ENCODE measurements around the gene SEC14L2. TPM values are rescaled to one million over a fixed set of nuclear protein-coding genes. Genes with fewer than 3 reads are reported as not detected.

Gene SEC14L2
- total and polyA plus RNA-seq, 7 donors, result 2.4 to 12.1 (median 5.5) TPM

DNA sequence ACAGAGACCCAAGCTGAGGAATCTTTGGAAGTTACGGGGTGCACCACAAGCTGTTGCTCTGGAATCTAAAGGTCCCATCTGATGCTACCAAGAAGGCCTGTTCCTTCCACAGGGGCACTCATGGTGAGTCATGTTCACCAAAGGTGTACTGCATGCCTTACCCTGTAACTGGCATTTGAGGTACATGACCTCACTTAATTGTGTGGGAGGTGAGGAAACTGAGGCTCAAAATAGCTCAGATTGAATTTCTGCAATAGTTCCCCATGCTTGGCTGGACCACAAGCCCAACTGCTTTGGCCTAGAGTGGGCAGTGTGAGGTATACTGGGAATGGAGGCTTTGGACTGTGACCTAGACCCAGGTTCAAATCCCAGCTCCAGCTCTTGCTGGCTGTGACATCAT, 37.0 kb downstream of the SEC14L2 start:
- TF ChIP-seq, protein P1, sequence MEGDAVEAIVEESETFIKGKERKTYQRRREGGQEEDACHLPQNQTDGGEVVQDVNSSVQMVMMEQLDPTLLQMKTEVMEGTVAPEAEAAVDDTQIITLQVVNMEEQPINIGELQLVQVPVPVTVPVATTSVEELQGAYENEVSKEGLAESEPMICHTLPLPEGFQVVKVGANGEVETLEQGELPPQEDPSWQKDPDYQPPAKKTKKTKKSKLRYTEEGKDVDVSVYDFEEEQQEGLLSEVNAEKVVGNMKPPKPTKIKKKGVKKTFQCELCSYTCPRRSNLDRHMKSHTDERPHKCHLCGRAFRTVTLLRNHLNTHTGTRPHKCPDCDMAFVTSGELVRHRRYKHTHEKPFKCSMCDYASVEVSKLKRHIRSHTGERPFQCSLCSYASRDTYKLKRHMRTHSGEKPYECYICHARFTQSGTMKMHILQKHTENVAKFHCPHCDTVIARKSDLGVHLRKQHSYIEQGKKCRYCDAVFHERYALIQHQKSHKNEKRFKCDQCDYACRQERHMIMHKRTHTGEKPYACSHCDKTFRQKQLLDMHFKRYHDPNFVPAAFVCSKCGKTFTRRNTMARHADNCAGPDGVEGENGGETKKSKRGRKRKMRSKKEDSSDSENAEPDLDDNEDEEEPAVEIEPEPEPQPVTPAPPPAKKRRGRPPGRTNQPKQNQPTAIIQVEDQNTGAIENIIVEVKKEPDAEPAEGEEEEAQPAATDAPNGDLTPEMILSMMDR (IDR thresholded peaks at IDR 0.05), result no peak
- TF ChIP-seq EP300 (IDR thresholded peaks at IDR 0.05) (no peak), POLR2AphosphoS5 (IDR thresholded peaks at IDR 0.05) (no peak), POLR2A (IDR thresholded peaks at IDR 0.05) (no peak)
- H3K9me3 ChIP-seq, result no peaks in the 10 kb centered on the region
- WGBS, 2 donors, result 92 to 96% methylated on average over 1 of the region's 1 CpG

GRCh38 chr22:30434843-30435242, 38.0 kb downstream of the SEC14L2 start:
- Histone ChIP-seq H3K27me3 (peaks cover 0 to 2% (median 0%) of the 10 kb centered on the region in 3 donors), H3K27ac (no peak overlapping the region), H3K36me3 (no peaks in the 10 kb centered on the region), H3K4me3 (no peak overlapping the region), H3K4me1 (no peaks in the 10 kb centered on the region), H3K9me3 (no peaks in the 10 kb centered on the region)
- intact Hi-C loops (cut with DNase I), result no loop called here
- TF ChIP-seq EP300 (IDR thresholded peaks at IDR 0.05) (no peak), POLR2AphosphoS5 (IDR thresholded peaks at IDR 0.05) (no peak), POLR2A (IDR thresholded peaks at IDR 0.05) (no peak)
- TF ChIP-seq, protein P1 (IDR thresholded peaks at IDR 0.05), result no peak
- DNase-seq, result no peak
- 70 to 80% methylated on average over 1 of the region's 1 CpG for WGBS, 2 donors

More for the DNA sequence above, 37.0 kb downstream of the SEC14L2 start:
- Histone ChIP-seq H3K27me3 (no peaks in the 10 kb centered on the region), H3K4me3 (no peak overlapping the region), H3K4me1 (no peaks in the 10 kb centered on the region), H3K36me3 (no peaks in the 10 kb centered on the region), H3K27ac (no peak overlapping the region)
- DNase-seq, result no peak
- intact Hi-C loops (cut with DNase I), result no loop called here

DNA sequence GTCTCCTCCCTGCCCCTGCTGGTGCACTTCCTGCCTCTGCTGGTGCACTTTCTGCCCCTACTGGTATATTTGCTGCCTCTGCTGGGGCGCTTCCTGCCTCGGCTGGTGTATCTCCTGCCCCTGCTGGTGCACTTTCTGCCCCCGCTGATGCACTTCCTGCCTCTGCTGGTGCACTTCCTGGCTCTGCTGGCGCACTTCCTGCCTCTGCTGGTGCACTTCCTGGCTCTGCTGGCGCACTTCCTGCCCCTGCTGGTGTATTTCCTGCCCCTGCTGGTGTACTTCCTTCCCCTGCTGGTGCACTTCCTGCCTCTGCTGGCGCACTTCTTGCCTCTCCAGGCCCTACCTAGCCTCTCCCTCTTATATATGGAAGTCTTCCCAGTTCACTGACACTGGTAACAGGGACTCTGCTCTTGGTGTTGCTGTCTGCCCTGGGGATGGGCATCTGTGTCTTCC, 38.9 kb downstream of the SEC14L2 start:
- no peak overlapping the region for H3K4me3 ChIP-seq
- H3K9me3 ChIP-seq, result no peaks in the 10 kb centered on the region
- intact Hi-C loops (cut with DNase I), result no loop called here
- 67 to 88% methylated on average over 6 of the region's 6 CpGs for WGBS, 2 donors
- no peaks in the 10 kb centered on the region for H3K36me3 ChIP-seq
- TF ChIP-seq POLR2A (IDR thresholded peaks at IDR 0.05) (no peak), EP300 (IDR thresholded peaks at IDR 0.05) (no peak), POLR2AphosphoS5 (IDR thresholded peaks at IDR 0.05) (no peak)
- TF ChIP-seq, protein P1 (IDR thresholded peaks at IDR 0.05), result no peak
- peaks cover 0 to 5% (median 0%) of the 10 kb centered on the region in 3 donors for H3K27me3 ChIP-seq
- H3K27ac ChIP-seq, result no peak overlapping the region
- no peak for DNase-seq
- no peaks in the 10 kb centered on the region for H3K4me1 ChIP-seq

DNA sequence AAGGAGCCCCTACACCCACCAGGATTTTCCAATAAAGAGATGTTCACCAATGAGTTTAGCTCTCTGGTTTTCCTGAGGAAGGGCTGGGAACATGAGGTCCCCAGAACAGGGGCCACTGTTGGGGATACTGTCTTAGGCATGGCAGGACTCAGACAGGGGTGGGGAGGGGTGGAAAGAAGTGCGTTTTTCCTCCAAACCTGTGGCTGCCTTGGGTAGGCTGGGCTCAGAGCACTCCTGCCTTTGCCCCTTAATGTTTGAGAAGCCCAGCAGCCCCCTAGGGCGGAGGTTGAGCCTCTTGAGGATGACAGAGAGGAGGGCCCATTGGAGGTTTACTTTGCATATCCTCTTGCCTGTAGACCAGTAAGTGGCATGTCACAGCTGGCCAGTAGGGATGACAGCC, 39.4 kb downstream of the SEC14L2 start:
- WGBS, 2 donors, result 89 to 93% methylated on average over 2 of the region's 2 CpGs
- Histone ChIP-seq H3K36me3 (no peaks in the 10 kb centered on the region), H3K27ac (no peak overlapping the region), H3K4me1 (no peaks in the 10 kb centered on the region), H3K9me3 (no peaks in the 10 kb centered on the region), H3K27me3 (peaks cover 0 to 5% (median 0%) of the 10 kb centered on the region in 3 donors), H3K4me3 (no peak overlapping the region)
- TF ChIP-seq EP300 (IDR thresholded peaks at IDR 0.05) (no peak), POLR2AphosphoS5 (IDR thresholded peaks at IDR 0.05) (no peak)
- TF ChIP-seq, protein P1 (IDR thresholded peaks at IDR 0.05), result no peak
- DNase-seq, result no peak
- intact Hi-C loops (cut with DNase I), result no loop called here

DNA sequence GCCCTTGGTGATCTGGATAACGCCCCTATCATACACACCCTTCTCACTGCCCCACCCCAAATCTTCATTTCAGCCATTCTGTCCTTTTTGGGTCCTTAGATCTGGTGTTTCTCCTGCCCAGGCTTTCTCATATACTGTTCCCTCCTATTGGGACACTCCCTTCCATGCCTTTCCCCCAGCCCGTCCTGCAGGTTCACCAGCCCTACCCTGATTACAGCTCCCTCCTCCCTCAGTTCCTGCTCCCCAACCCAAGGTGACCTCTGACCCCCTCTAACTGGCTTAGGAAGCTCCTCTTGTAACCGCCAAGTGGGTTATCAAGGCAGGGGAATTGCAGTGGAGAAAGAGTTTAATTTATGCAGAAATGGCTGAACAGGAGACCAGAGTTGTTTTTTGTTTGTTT, 41.7 kb downstream of the SEC14L2 start:
- Histone ChIP-seq H3K27me3 (peaks cover 0 to 5% (median 0%) of the 10 kb centered on the region in 3 donors), H3K4me3 (no peak overlapping the region), H3K36me3 (no peaks in the 10 kb centered on the region), H3K27ac (no peak overlapping the region), H3K9me3 (no peaks in the 10 kb centered on the region), H3K4me1 (no peaks in the 10 kb centered on the region)
- no peak for DNase-seq
- 28 to 66% methylated on average over 3 of the region's 3 CpGs for WGBS, 2 donors
- TF ChIP-seq, protein P1 (IDR thresholded peaks at IDR 0.05), result no peak
- no peak for TF ChIP-seq POLR2A (IDR thresholded peaks at IDR 0.05)
- TF ChIP-seq EP300 (IDR thresholded peaks at IDR 0.05), result no peak
- no peak for TF ChIP-seq POLR2AphosphoS5 (IDR thresholded peaks at IDR 0.05)
- intact Hi-C loops (cut with DNase I), result no loop called here

Measured in sigmoid colon (tissue), 7 donors.